Measurements from ENCODE around the gene ASTN2.

ASTN2 gene

DNA sequence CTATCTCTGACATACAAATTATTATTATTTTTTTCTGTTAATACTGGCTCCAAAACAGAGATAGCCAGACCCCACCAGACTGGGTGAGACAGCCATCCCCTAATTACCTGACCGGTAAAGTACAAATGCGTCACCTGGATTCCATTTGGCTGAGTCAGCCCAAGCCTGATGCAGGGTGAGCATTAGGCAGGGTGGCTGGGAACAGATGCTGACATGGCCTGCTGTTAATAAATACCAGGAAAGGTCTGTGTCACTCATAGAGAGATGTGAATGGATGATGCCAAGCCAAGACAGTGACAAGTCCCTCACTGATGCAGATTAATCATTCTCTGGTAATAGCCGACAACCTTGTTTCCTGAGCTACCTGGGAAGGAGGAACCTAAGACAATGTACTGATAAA, 544.3 kb downstream of the ASTN2 start:
- no peaks in the 10 kb centered on the region for H3K27me3 ChIP-seq (replicated peaks; ENCODE audit: insufficient read depth, low read length)
- H3K36me3 ChIP-seq (replicated peaks; ENCODE audit: insufficient read depth, low read length), result no peaks in the 10 kb centered on the region
- H3K9me3 ChIP-seq (replicated peaks; ENCODE audit: insufficient read depth, low read length), result no peaks in the 10 kb centered on the region
- no peak for TF ChIP-seq EZH2phosphoT487 (IDR thresholded peaks at IDR 0.05; ENCODE audit: low read length)
- TF ChIP-seq, protein P1, sequence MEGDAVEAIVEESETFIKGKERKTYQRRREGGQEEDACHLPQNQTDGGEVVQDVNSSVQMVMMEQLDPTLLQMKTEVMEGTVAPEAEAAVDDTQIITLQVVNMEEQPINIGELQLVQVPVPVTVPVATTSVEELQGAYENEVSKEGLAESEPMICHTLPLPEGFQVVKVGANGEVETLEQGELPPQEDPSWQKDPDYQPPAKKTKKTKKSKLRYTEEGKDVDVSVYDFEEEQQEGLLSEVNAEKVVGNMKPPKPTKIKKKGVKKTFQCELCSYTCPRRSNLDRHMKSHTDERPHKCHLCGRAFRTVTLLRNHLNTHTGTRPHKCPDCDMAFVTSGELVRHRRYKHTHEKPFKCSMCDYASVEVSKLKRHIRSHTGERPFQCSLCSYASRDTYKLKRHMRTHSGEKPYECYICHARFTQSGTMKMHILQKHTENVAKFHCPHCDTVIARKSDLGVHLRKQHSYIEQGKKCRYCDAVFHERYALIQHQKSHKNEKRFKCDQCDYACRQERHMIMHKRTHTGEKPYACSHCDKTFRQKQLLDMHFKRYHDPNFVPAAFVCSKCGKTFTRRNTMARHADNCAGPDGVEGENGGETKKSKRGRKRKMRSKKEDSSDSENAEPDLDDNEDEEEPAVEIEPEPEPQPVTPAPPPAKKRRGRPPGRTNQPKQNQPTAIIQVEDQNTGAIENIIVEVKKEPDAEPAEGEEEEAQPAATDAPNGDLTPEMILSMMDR (IDR thresholded peaks at IDR 0.05; ENCODE audit: low read length), result no peak
- no peaks in the 10 kb centered on the region for H3F3A ChIP-seq (ENCODE audit: insufficient read depth, low read length)
- no peak overlapping the region for H3K27ac ChIP-seq (ENCODE audit: low read length)
- H3K79me2 ChIP-seq (ENCODE audit: low read length), result no peaks in the 10 kb centered on the region
- no peak overlapping the region for H3K9ac ChIP-seq (ENCODE audit: low read length)
- H3K4me1 ChIP-seq (ENCODE audit: low read length), result no peaks in the 10 kb centered on the region
- no peak overlapping the region for H3K4me3 ChIP-seq (ENCODE audit: low read length)
- no peak for DNase-seq
- no peak overlapping the region for H2AFZ ChIP-seq (ENCODE audit: low read length)
- no peaks in the 10 kb centered on the region for H3K9me2 ChIP-seq (replicated peaks; ENCODE audit: insufficient read depth, low read length)
- H3K4me2 ChIP-seq (ENCODE audit: low read depth, low read length), result no peak overlapping the region
- no peaks in the 10 kb centered on the region for H4K20me1 ChIP-seq (ENCODE audit: insufficient read depth, low read length)

- Histone ChIP-seq H3K4me2 (ENCODE audit: low read depth, low read length) (no peak overlapping the region), H3K27me3 (replicated peaks; ENCODE audit: insufficient read depth, low read length) (no peaks in the 10 kb centered on the region), H3K9me2 (replicated peaks; ENCODE audit: insufficient read depth, low read length) (no peaks in the 10 kb centered on the region), H3K79me2 (ENCODE audit: low read length) (no peaks in the 10 kb centered on the region), H3K4me1 (ENCODE audit: low read length) (no peaks in the 10 kb centered on the region), H3K4me3 (ENCODE audit: low read length) (no peak overlapping the region), H3K9me3 (replicated peaks; ENCODE audit: insufficient read depth, low read length) (no peaks in the 10 kb centered on the region), H4K20me1 (ENCODE audit: insufficient read depth, low read length) (no peaks in the 10 kb centered on the region), H3K9ac (ENCODE audit: low read length) (no peak overlapping the region), H2AFZ (ENCODE audit: low read length) (no peak overlapping the region), H3K27ac (ENCODE audit: low read length) (no peak overlapping the region), H3K36me3 (replicated peaks; ENCODE audit: insufficient read depth, low read length) (no peaks in the 10 kb centered on the region), H3F3A (ENCODE audit: insufficient read depth, low read length) (no peaks in the 10 kb centered on the region)
- DNase-seq, result no peak
- TF ChIP-seq EZH2 (optimal IDR thresholded peaks at IDR 0.05; ENCODE audit: low read depth, low read length) (no peak), EZH2phosphoT487 (IDR thresholded peaks at IDR 0.05; ENCODE audit: low read length) (no peak)
- TF ChIP-seq, protein P1 (IDR thresholded peaks at IDR 0.05; ENCODE audit: low read length), result no peak
These were observed 546.7 kb downstream of the ASTN2 start for GRCh38 chr9:116868201-116868600.

DNA sequence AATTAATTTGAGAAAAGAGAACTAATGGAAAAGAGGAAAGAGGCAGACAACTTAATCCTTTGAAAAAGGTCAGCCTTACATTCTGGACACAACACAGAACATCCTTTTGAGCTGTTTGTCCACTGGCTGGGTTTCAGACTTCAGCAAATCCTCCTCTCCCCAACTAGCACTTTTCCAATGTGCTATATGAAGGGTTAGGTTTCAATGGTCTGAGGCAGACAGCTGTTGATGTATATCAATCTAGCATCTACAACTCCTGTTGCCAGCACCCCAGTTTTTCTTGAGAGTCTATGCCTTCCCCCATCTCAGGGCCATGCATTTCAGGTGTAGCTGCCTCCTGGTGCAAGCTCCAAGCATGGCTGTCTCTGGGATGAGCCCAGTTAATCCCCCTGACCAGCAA, 553.5 kb downstream of the ASTN2 start:
- Histone ChIP-seq H3K4me1 (ENCODE audit: low read length) (no peaks in the 10 kb centered on the region), H3K9ac (ENCODE audit: low read length) (no peak overlapping the region), H3K9me3 (replicated peaks; ENCODE audit: insufficient read depth, low read length) (no peaks in the 10 kb centered on the region), H3K36me3 (replicated peaks; ENCODE audit: insufficient read depth, low read length) (no peaks in the 10 kb centered on the region), H3F3A (ENCODE audit: insufficient read depth, low read length) (no peaks in the 10 kb centered on the region), H3K4me3 (ENCODE audit: low read length) (no peak overlapping the region), H3K9me2 (replicated peaks; ENCODE audit: insufficient read depth, low read length) (no peaks in the 10 kb centered on the region), H2AFZ (ENCODE audit: low read length) (no peak overlapping the region), H3K4me2 (ENCODE audit: low read depth, low read length) (no peak overlapping the region), H3K27me3 (replicated peaks; ENCODE audit: insufficient read depth, low read length) (no peaks in the 10 kb centered on the region), H3K79me2 (ENCODE audit: low read length) (no peaks in the 10 kb centered on the region), H4K20me1 (ENCODE audit: insufficient read depth, low read length) (no peaks in the 10 kb centered on the region), H3K27ac (ENCODE audit: low read length) (no peak overlapping the region)
- TF ChIP-seq EZH2phosphoT487 (IDR thresholded peaks at IDR 0.05; ENCODE audit: low read length) (no peak), EZH2 (optimal IDR thresholded peaks at IDR 0.05; ENCODE audit: low read depth, low read length) (no peak)
- TF ChIP-seq, protein P1 (IDR thresholded peaks at IDR 0.05; ENCODE audit: low read length), result no peak
- no peak for DNase-seq

All from MM.1S (cell line).